GM21390 (cell line): ENCODE results near the gene CCDC91.
"Not testable (repeated sequence)": the region's sequence is repeated elsewhere in the genome, so short reads cannot be mapped to it uniquely, and the experiment has no call there.

Experiments
- ATAC-seq: cut with Tn5 transposase; IDR thresholded peaks from one replicate; pipeline ENCODE4 v1.9.1; 2021; ENCODE audit not compliant: unreplicated experiment

CCDC91 gene

DNA sequence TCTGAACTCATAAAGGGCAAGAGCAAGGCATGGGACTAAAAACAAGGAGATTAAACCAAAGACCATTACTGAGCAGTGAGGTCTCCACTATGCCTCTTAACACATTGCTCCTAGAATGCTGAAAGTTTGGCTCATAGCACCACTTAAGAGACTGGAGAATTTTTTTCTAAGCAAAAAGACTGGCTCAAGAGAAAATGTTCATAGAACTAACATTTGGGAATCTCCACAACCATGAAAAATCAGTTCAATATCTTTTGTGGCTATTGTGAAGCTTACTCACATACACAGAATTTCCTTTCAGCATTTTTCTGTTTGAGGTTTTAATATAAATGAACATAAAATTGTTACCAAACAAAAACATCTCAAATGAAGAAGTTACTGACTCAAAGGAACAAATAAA, 255.8 kb downstream of the CCDC91 start:
- no peak for ATAC-seq

DNA sequence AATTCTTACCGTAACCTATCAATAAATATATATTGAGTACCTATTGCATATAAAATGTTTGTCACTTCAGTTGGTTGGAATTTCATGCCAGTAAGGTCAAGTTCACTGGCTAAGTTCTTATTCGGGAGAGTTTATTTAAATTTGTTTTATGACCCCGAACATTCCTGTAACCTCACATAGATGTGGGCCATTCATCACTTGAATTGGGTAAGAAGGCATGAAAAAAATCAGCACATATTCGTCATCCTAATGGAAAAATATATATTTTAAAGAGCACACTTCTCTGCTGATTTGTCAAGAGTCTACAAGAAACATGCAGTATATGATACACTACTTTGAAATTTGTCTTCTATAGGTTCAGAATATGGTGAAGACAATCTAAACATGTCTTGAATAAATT, 263.4 kb downstream of the CCDC91 start:
- no peak for ATAC-seq

DNA sequence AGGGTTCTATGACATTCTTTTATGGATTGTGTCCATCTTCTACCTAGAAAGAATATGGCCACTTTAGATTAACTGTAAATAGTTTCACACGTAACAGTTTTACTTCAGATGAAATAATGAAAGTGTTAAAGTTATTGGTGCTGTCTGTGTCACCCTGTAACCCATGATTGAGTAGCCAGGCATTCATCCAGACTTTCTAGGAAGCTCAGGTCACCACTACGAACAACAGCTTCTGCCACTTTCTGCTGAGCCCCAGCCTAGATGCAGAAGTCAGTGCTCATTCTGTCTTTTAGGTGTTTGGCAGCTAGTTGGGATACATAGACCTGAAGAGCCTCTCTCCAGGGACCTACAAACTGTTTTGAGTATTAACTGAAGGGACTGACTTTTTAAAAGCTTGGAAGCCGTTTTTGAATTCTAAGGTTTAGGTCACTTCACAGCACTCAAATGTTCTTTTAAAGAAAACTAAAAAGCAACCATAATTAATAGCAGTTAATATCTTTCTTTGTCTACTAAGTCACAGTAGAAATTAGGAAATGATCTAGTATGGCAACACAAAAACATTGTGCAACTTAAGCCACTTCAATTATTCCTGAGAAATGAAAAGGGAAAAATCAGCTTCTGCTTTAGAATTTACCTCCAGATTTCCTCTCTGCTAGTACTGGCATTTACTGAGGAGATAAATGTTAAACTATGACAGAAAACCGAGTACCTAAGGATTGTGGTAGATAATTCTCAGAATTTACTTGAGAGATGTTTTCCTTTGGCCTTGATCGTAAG, 266.9 kb downstream of the CCDC91 start:
- ATAC-seq: no peak

GRCh38 chr12:28457785-28458184, 267.5 kb downstream of the CCDC91 start:
- no peak for ATAC-seq

DNA sequence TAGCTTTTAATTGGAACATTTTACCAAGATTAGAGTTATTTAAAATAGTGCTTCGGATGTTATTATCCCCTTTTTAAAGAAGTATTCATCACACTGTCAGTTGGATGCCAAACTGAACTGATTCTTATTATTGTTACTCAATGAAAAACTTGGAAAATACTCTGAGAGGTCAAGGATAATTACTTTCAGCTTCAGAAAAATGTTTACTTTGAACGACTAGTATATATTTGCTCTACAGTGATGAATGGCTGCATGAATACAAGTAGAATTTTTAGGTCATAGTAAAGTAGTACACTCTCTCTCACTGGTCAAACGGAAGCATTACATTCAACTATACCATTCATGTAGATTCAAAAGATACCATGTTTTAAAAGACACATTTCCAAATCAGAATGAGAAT, 269.2 kb downstream of the CCDC91 start:
- no peak for ATAC-seq

DNA sequence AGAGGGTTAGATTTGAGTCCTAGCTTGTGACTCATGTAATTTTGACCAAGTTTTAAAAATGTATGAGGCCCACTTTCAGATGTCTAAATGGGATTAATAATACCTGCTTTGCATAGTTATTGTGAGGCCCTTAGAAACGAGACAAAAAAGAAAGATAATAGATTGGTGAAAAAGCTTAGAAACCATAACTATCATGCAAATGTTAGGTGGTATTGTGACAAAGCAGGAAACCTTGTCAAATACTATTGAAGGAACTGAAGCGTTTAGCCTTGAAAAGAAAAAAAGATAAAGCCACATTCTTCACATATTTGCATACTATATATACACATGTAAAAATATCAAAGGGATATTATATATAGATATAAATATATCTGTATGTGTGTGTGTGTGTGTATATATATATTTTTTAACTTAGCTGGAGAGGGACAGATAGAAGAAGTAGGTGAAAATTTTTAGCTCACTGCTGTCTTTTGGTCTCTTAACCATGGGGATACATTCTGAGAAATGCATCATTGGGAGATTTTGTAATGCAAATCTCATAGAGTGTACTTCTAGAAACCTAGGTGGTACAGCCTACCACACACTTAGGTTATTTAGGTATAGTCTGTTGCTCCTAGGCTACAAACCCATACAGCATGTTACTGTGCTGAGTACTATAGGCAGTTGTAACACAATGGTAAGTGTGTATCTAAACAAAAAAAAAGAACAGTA, 270.3 kb downstream of the CCDC91 start:
- peak; percentile 86 for ATAC-seq

GRCh38 chr12:28463396-28463795, 273.1 kb downstream of the CCDC91 start:
- ATAC-seq: no peak

- not testable (repeated sequence) for ATAC-seq
Observed at GRCh38 chr12:28471762-28472161, 281.5 kb downstream of the CCDC91 start.

GRCh38 chr12:28476206-28476605, 285.9 kb downstream of the CCDC91 start:
- ATAC-seq: not testable (repeated sequence)

GRCh38 chr12:28479097-28479496, 288.8 kb downstream of the CCDC91 start:
- not testable (repeated sequence) for ATAC-seq

- ATAC-seq: no peak
Observed at GRCh38 chr12:28479683-28480082, 289.4 kb downstream of the CCDC91 start.

- no peak for ATAC-seq
Observed at GRCh38 chr12:28484156-28484555, 293.9 kb downstream of the CCDC91 start.

GRCh38 chr12:28486521-28486920, 296.3 kb downstream of the CCDC91 start:
- no peak for ATAC-seq

GRCh38 chr12:28489246-28489645, 299.0 kb downstream of the CCDC91 start:
- ATAC-seq: no peak

GRCh38 chr12:28497889-28498411, 307.7 kb downstream of the CCDC91 start:
- ATAC-seq: peak; percentile 96

DNA sequence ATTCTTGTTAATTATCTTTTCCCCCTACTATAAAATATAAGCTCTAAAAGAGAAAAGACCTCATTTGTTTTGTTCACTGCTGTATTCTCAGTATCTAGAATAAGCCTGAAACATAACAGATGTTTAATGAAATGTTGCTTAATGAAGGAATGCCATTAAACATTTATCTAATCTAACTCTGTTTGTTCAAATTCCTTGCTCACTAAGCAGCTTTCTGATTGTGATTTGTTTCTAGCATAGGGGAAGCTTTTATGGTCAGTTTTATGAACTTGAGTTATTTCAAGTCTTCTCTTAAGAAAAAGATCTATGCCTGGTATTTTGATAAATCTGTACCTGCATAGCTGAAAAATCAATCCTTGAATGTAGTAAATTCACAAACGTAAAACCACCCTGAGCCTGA, 308.6 kb downstream of the CCDC91 start:
- ATAC-seq: no peak

DNA sequence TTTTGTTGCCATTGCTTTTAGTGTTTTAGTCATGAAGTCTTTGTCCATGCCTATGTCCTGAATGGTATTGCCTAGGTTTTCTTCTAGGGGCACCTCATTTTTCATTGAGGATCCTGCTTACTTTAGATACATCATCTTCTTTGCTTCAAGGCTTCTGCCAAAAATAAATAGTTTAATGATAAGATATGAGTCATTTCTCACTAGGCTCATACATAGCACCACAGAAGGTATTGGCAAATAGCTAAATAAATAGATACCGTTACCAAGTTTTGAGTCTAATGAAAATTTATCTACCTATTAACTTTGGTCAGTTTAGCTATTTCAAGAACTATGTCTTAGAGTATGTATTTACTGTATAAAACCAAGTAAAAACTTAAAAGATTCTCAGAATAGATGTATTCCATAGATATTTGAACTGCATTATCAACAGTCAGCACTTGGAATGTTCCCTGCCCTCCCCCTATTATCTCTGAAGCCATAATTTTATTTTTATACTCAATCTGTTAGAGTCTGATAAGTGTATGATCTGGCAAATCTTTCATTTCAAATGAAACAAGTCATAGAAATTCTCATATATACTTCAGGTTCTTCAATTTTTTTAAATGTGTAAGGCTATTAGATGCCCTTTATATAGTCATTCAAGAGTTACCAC, 310.2 kb downstream of the CCDC91 start:
- no peak for ATAC-seq

DNA sequence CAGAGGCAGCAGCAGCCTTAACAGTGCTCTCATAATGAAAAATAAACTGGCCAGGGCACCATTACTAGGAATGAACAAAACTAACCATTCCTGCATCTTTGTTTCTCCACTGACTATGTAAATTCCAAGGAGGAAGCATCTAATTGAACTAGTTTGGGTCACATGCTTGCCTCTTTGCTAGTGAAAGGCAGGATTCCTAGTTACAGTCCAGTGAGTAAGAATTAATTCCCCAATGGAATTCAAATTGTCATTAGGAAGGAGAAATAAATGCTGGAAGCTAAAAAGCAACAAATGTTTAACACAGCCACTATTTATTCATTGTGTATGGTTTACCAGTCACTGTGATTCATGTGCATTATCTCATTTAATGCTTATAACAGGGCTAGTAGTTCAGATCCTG, 316.0 kb downstream of the CCDC91 start:
- no peak for ATAC-seq

DNA sequence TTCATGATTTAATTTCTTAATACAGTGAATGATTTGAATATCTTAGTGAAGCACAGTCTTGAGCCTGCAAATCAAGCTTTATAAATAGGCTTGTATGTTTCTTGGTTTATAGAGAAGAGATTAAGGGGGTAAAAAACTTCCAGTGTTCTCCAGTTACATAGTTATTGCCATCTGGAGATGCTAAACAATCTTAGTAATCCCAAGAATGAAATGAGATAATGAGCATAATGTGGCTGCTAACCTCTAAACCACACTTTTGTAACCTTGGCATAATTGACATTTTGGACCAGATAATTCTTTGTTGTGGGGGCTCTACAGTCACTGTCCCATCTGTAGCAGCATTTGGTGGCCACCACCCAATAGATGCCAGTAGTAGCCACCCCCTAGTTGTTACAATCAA, 316.8 kb downstream of the CCDC91 start:
- no peak for ATAC-seq

GRCh38 chr12:28507867-28508266, 317.6 kb downstream of the CCDC91 start:
- no peak for ATAC-seq

- no peak for ATAC-seq
Observed at GRCh38 chr12:28512406-28512805, 322.1 kb downstream of the CCDC91 start.

DNA sequence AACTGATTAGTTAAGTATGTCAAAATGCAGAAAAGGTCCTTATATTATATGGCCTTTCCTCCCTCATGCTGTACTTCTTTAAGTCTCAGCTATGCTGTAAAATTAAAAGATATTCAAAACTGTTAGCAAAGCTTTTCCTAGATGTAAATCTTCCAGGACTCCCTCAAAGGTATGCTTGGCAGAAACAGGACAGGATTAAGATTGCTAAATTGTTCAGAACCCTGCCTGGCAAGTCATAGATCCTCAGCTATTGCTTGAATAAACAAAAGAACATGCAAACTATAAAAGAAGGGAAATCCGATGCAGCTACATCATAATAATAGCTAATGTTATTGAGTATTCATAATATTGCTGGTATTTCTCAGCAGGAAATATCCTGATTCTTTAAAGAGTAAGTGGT, 322.6 kb downstream of the CCDC91 start:
- ATAC-seq: no peak
